Stimulated activated CD8-positive, alpha-beta memory T cell treated with anti-CD3 and anti-CD28 coated beads, Interleukin-4, amount 100 ng/mL, for 24 hours (primary cell): ENCODE data around the gene ZMAT5.

ENCODE experiments used
- DNase-seq: peaks from one replicate; pipeline ENCODE4 v3.0.0-alpha.2; 2020; ENCODE audit warnings: low read depth

Gene ZMAT5

GRCh38 chr22:29753808-29754657, 12.8 kb downstream of the ZMAT5 start:
- no peak for DNase-seq

- DNase-seq: no peak
These were observed 15.1 kb downstream of the ZMAT5 start for GRCh38 chr22:29751669-29752068.

GRCh38 chr22:29750559-29751538, 16.0 kb downstream of the ZMAT5 start:
- DNase-seq: no peak

- no peak for DNase-seq
These were observed 16.8 kb downstream of the ZMAT5 start for GRCh38 chr22:29750029-29750428.

GRCh38 chr22:29748248-29748893, 18.4 kb downstream of the ZMAT5 start:
- no peak for DNase-seq

GRCh38 chr22:29747832-29748231, 19.0 kb downstream of the ZMAT5 start:
- no peak for DNase-seq

GRCh38 chr22:29744902-29745301, 21.9 kb downstream of the ZMAT5 start:
- DNase-seq: no peak

GRCh38 chr22:29742326-29742725, 24.5 kb downstream of the ZMAT5 start:
- no peak for DNase-seq

GRCh38 chr22:29741926-29742325, 24.9 kb downstream of the ZMAT5 start:
- no peak for DNase-seq

GRCh38 chr22:29740216-29740615, 26.6 kb downstream of the ZMAT5 start:
- DNase-seq: no peak

GRCh38 chr22:29739346-29739875, 27.4 kb downstream of the ZMAT5 start:
- no peak for DNase-seq

GRCh38 chr22:29738118-29738815, 28.5 kb downstream of the ZMAT5 start:
- DNase-seq: no peak

GRCh38 chr22:29737251-29738117, 29.3 kb downstream of the ZMAT5 start:
- DNase-seq: no peak

- DNase-seq: no peak
These were observed 31.4 kb downstream of the ZMAT5 start for GRCh38 chr22:29735416-29735815.

- no peak for DNase-seq
These were observed 32.0 kb downstream of the ZMAT5 start for GRCh38 chr22:29734838-29735237.

- no peak for DNase-seq
These were observed 32.4 kb downstream of the ZMAT5 start for GRCh38 chr22:29734406-29734805.

- DNase-seq: no peak
These were observed 33.2 kb downstream of the ZMAT5 start for GRCh38 chr22:29733362-29734201.

GRCh38 chr22:29732883-29733282, 33.9 kb downstream of the ZMAT5 start:
- DNase-seq: no peak

- DNase-seq: no peak
These were observed 35.6 kb downstream of the ZMAT5 start for GRCh38 chr22:29731058-29731850.
